Measurements from ENCODE around the gene ROGDI.

Gene ROGDI

DNA sequence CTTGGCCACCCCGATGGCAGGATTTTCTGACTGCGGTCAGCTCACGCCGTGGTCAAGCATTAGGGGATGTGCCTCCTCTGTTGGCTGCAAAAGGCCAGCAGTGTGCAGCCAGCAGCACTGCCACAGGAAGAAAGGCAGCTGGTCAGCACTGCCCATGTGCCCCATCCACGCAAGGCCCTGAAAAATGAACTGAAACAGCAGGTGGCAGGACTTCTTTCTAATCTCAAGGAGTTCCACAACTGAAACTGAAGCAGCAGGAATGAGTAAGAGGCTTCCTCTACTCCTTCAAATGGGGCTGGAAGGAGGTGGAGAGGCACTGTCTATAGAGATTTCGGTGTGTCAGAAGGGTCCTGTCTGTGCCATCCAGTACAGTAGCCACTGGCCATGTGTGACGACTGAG is 38.6 kb downstream of the ROGDI start:
- no peak for TF ChIP-seq CTCF (IDR thresholded peaks at IDR 0.05; ENCODE audit: extremely low read depth, missing control alignments)

DNA sequence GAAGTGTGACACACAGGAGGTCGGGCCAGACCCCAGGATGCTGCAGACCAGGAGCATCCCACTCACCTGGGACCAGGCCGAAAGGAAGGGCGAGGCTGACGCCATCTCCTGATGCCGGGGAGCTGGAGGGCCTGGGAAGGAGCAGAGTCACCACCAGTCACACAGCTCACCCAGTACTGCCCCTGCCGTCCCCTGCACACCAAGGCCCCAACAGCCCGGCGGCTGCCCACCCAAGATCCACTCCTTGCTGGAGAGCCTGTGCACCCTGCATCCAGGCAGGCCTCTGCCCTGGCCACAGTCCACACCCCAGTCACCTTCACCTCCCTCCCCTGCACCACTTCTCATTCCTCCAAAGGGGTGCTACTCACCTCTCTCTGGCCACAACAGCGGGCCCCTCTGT is 40.2 kb downstream of the ROGDI start:
- DNase-seq (ENCODE audit: low spot score), result no peak
- no peak for TF ChIP-seq CTCF (IDR thresholded peaks at IDR 0.05; ENCODE audit: extremely low read depth, missing control alignments)

More for the DNA sequence above, 38.6 kb downstream of the ROGDI start:
- no peak for DNase-seq (ENCODE audit: low spot score)

DNA sequence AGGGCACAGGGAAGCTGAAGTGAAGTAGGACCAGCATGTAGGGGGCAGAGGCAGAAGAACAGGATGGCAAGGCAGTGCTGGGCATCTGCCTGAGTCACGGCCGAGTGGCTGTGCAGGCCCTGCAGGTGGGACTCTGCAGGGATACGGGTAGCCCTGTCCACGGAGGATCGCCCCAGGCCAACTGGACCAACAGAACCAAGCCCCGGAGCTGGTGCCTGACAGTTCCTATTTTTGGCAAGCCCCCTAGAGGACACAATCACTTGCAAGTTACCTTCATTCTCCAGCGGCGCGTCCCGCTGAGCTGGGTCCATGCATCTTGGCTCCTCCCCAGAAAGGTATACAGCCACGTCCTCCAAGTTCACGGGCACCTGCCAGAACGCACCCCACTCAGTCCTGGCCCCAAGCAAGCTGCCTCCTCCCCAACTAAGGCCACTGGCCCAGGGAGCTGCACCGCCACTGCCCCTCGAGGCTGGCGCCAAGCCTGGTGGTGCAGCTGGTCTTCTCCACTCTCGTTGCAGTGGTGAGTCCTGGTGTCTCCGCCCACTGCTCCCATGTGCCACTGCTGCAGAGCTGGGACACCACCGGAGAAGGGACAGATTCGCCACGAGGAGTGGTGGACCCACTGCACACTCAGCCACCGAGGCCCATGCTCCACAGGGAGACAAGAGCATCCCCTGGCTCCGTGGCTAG is 42.1 kb downstream of the ROGDI start:
- no peak for TF ChIP-seq CTCF (IDR thresholded peaks at IDR 0.05; ENCODE audit: extremely low read depth, missing control alignments)
- DNase-seq (ENCODE audit: low spot score), result no peak

DNA sequence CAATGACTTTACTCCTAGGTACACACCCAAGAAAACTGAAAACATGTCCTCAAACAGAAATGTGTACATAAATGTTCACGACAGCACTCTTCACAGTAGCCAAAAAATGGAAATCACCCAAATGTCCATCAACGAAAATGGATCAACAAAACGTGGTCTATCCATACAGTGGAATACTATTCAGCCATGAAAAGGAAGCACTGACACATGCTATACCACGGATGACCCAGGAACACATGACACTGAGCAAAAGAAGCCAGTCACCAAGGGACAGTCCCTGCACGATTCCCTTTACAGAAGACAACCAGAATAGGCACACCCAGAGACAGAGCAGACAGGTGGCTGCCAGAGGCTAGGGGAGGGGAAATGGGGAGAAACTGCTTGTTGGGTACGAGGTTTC is 46.7 kb downstream of the ROGDI start:
- no peak for TF ChIP-seq CTCF (IDR thresholded peaks at IDR 0.05; ENCODE audit: extremely low read depth, missing control alignments)
- DNase-seq (ENCODE audit: low spot score), result no peak

DNA sequence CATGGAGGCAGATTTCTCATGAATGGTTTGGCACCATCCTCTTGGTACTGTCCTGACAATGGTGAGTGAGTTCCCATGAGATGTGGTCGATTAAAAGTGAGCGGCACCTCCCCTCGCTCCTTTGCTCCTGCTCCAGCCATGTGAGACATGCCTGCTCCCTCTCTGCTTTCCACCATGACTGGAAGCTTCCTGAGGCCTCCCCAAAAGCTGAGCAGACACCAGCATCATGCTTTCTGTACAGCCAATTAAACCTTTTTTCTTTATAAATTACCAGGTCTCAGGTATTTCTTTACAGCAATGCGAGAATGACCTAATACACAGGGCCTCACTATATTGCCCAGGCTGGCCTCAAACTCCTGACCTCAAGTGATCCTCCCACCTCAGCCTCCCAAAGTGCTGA is 47.6 kb downstream of the ROGDI start:
- no peak for TF ChIP-seq CTCF (IDR thresholded peaks at IDR 0.05; ENCODE audit: extremely low read depth, missing control alignments)
- DNase-seq (ENCODE audit: low spot score), result no peak

- DNase-seq (ENCODE audit: low spot score), result no peak
- no peak for TF ChIP-seq CTCF (IDR thresholded peaks at IDR 0.05; ENCODE audit: extremely low read depth, missing control alignments)
Measured at GRCh38 chr16:4753227-4753626, 49.2 kb downstream of the ROGDI start.

GRCh38 chr16:4752351-4753100 is 49.9 kb downstream of the ROGDI start:
- TF ChIP-seq CTCF (IDR thresholded peaks at IDR 0.05; ENCODE audit: extremely low read depth, missing control alignments), result no peak
- no peak for DNase-seq (ENCODE audit: low spot score)
